GM19099 (cell line): Measurements from ENCODE around the gene APOL1.

Source experiments
- POLR2A ChIP-seq: IDR thresholded peaks from 3 replicates; pipeline ENCODE4 v1.6.1; 2011; ENCODE audit warnings: low read depth; ENCODE audit not compliant: insufficient read length; ENCODE audit errors: extremely low read depth

The APOL1 gene

DNA sequence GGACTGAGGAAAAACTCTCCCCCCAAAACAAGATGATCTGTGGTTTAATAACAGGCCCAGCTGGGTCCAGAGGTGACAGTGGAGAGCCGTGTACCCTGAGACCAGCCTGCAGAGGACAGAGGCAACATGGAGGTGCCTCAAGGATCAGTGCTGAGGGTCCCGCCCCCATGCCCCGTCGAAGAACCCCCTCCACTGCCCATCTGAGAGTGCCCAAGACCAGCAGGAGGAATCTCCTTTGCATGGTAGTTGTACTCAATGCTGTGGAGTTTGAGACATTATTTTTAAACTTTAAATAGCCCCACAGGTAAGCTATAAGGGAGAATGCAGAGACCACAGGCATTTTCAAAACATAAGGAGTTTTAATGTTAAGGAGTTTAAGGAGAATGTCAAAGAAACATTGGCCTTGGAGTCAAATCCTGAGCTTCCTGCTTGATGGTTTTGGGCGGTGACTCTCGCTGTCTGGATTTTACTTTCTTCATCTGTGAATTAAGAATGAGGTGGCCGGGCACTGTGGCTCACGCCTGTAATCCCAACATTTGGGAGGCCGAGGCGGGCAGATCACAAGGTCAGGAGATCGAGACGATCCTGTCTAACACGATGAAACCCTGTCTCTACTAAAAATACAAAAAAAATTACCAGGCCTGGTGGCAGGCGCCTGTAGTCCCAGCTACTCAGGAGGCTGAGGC, 6.8 kb downstream of the APOL1 start:
- TF ChIP-seq POLR2A: no peak

DNA sequence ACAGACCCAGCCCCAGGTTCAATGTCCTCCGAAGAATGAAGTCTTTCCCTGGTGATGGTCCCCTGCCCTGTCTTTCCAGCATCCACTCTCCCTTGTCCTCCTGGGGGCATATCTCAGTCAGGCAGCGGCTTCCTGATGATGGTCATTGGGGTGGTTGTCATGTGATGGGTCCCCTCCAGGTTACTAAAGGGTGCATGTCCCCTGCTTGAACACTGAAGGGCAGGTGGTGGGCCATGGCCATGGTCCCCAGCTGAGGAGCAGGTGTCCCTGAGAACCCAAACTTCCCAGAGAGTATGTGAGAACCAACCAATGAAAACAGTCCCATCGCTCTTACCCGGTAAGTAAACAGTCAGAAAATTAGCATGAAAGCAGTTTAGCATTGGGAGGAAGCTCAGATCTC, 14.1 kb downstream of the APOL1 start:
- TF ChIP-seq POLR2A: no peak

DNA sequence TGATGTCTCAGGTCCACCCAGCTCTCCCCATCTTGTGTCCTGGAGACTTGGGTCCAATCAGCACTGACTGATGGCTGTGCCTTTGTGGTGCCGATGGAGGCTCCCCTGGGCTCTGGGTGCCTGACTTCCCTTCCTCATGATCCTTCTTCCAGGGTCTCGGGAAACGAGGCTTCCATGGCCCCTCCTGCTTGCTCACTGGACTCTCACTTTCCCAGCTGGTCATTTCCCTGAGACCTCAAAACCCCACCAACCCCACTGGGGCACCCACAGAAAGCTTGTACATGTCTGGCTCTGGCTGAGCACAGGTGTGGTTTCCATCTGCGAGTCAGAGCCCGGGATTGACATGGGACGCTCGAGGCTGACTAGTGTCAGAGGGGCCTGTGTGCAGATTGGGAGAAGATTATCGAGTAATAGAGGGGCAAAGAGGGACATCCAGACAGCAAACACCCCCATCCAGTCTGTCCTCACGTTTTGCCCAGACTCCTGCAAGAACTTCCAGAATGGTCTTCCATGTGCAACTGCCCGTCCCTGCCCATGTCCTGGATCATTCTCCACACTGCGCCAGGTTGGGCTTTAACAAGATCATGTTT, 15.1 kb downstream of the APOL1 start:
- TF ChIP-seq POLR2A: no peak

DNA sequence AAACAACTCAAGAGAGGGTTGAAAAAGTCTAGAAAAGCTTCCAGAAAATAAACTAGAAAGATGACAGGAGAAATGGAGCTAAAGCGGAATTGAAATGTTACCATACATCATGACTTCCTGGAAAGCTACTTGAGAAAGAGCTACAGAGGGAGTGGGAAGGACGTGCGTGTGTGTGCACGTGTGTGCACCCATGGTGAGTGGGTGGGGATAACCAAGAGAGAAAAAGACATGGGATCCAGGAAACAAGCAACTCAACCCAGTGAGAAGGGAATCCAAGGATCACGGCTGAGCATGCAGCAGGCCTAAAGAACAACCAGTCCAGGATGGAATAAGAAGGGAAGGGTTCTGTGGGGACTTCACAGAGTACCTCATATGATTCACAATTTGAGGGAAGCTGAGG, 21.6 kb downstream of the APOL1 start:
- no peak for TF ChIP-seq POLR2A

DNA sequence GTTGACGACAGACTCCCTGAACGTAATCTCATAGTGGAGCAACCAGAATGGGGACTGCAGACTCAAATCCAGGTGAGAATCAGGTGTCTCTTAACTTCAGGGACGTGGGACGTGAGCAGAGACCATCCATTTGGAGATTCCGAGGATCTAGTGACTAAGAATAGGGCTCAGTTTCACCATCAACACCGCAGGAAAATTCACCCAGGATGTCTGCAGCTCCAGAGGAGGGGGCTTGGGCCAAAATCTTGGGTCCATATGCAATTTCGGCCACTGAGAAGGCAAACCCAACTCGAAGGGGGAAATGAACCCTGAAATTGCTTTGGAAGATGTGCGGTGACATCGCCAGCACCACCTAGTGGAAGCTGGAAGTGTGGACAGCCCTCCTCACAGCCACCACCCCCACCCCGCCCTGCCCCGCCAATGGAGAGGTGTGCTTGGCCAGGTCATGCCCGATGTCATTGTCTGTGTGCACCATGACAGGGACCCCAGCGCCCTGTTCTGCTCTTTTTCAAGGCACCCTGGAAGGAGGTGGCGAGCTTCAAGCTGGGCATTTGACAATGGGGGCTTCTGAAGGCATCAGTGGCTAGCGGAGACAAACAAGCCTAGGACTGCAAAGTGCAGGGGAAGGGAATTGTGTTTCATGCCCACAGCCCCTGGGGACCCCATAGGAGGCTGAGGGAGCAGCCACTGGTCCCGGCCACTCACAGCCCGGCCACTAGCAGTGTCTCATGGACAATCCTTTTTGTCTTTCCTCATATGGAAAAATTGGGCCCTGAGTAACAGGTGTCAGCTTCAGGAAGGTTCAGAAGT, 24.8 kb downstream of the APOL1 start:
- no peak for TF ChIP-seq POLR2A

DNA sequence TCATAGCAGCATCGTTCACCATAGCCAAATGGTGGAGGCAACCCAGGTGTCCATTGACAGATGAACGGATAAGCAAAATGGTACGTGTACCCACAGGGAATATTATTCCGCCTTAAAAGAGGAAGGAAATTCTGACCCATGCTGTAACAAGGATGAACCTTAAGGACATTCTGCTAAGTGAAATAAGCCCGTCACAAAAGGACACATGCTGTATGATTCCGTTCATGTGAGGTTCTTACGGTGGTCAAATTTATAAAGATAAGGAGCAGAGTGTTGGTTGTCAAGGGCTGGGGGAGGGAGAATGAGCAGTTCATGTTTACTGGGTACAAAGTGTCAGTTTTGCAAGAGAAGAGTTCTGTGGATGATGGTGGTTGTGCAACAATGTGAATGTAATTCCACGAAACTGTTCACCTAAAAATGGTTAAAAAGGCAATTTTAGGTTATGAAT, 26.3 kb downstream of the APOL1 start:
- no peak for TF ChIP-seq POLR2A

DNA sequence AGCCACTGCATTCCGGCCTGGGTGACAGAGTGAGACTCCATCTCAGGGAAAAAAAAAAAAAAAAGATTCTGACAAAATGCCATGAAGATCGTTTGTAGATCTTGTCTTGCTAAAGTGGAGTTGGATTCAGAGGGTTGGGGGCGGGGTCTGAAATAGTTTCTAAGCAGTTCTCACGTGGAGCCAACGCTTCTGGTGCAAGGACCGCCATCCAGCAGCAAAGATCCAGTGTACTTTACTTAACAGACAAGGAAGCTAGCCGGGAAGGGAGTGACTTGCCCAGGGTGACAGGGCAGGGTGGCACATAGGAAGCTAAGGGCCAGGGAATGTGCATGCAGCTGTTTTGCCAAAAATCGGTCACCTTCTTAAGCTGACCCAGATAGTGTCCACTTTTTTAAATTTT, 27.4 kb downstream of the APOL1 start:
- no peak for TF ChIP-seq POLR2A

DNA sequence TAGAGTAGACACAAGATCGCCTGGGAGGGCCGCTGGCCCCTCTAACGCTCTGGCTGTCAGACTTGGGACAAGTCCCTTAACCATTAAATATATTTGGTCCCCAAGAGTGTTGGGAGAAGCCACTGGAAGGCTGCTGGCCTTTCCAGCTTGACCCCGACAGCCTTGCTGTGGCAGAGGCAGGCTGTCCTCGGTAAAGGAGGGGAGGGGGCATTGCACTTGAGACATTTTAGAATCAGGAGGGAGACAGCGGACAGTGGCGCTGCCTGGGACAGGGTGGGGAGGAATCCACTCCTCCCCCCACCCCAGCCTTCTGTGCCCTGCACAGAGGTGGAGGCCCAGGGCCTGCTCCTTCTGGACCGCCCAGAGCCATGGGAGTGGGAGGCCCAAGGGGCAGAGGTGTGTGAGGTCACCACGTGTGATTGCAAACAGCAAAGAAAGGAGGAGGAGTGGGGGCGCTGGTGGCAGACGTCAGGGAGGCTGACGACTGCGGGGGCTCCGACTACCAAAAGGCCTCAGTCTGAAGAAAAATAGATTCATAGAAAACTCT, 28.9 kb downstream of the APOL1 start:
- no peak for TF ChIP-seq POLR2A

DNA sequence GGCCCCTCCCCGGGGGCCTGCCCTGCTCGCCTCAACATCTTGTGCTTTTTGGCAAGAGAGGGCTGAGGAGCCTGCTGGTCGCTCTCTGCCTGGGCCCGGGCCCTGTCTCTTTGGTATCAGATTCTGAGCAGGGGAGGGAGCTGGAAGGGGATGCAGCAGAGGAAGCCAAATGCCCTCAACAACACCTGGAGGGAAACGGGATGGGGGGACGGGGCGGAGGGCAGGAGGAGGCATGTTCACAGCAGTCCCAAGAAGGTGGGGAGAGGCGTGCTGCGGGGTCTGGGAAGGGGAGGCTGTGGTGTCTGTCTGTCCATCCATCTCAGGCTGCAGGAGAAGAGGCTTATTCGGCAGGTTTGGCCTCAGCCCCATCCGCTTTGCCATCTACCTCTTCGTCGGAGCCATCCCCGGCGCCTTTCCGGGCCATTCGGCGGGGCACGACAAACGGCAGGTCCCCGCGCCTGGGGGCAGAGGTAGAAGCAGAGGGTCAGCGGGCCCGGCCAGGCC, 29.4 kb downstream of the APOL1 start:
- no peak for TF ChIP-seq POLR2A

DNA sequence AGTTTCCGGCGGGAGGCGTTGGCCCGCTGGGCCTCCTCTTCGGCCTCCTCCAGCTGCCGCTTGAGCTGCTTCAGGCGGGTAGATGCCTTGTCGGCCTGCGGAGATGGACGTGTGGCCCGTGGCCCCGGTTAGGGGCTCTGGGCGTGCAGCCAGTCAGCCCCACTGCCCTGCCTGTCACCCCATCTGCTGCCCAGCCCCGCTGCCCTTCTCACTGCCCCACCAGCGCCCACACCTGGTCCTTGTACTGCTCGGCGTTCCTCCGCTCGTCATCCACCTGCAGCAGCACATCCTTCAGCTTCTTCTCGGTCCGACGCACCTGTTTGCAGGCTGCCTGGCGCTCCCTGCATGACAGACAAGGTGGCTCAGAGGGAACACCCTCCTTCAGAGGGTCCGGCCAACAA, 31.2 kb downstream of the APOL1 start:
- no peak for TF ChIP-seq POLR2A

DNA sequence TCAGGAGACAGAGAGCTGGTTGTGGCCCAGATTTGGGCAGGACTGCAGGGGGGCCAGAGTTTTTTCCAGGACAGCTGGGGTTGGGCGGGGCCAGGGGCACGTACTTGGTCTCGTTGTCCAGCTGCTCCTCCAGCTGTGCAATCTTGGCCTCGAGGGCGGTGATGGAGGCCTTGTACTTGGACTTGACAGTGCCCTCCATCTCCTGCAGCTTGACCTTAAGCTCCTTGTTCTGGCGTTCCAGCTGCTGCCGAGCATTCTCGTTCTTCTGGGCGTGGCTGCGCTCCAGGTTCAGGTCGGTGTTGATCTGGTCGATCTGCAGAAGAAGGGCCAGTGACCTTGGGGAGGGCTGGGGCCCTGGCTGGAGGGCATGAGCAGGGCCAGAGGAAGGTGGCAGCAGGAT, 32.1 kb downstream of the APOL1 start:
- TF ChIP-seq POLR2A: no peak

DNA sequence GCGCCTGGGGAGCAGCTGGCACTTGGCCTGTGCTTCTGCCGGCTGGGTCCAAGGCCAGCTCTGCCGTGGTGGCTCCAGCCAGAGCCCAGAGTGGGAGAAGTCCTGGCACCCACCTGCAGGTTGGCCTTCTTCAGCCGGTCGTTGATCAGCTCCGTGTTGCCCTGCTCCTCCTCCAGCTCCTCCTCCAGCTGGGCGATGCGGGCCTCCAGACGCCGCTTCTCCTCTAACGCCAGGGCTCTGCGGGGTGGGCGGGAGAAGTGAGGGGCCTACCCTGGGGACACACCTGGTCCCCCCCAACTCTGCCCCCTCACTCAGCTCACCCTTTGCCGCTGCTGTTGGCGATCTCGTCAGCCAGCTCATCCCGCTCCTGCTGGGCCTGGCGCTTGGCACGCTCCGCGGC, 32.6 kb downstream of the APOL1 start:
- no peak for TF ChIP-seq POLR2A

DNA sequence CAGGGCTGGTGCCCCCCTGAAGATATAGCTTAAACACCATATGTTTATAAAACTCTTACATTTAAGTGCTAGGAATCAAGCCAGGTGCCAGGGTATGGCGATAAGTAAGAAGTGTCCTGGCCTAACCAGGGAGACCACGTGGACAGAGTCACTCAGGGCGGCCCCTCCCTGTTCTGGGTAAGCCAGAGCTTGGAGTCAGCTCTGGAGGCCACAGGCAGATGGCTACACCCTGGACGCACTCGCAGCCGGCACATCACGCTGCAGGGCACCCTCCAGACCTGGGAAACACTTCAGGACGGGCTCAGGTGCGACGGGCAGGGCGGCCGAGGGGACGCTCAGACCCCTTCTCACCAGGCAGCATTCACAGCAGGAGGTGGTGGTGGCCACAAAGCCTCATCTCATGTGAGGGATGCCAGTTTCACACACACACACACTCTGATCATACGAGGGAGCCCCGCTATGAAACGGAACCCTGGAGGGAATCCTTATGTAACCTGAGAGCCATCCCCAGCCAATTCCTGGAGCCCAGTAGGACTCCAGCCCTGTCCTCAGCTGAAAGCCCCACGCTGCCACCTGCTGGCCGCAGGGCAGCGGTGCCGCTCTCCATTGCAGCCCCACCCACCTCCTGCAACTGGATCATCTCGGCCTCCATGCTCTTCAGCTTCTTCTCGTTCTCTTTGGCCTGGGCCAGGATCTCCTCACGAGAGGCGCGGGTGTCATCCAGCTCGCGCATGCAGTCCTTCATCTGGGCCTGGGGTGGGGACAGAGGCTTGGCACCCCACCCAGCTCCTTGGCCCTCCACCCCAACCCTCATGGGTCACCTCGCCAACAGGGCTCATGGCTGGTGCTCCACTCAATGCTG, 33.4 kb downstream of the APOL1 start:
- TF ChIP-seq POLR2A: no peak

DNA sequence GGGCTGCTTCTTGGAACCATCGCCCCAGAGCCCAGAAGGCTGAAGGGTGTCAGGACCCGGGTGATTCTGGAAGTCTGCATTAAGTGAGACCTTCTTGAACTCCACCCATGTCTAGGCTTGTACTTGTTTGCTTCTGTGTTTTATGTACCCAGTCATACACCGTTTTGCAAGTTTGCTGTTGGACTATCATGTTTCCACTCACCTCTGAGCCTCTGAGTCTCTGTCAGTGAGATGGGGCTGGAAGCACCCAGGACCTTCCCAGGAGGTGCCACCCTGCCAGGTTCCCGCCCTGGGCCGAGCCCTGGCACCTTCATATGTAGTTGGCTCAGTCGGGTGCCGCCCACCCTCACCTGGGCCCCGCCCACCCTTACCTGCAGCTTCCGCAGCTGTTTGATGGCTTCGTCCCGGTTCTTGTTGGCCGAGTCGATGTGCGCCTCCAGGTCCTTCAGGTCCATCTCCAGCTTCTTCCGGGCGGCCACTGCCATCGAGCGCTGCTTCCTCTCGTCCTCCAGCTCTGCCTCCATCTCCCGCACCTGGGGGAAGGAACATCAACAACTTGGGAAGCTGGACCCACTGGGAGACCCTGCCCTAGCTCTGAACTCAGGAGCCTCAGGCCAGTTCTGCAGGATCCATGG, 35.1 kb downstream of the APOL1 start:
- TF ChIP-seq POLR2A: no peak
